Uterus (tissue), 4 donors: Measurements from ENCODE around the gene BMERB1. TPM values are rescaled to one million over a fixed set of nuclear protein-coding genes. Genes with fewer than 3 reads are reported as not detected.

ENCODE experiments used
- DNase-seq, 2 donors: peaks; one replicate each; pipeline ENCODE4 v3.0.0-alpha.2; 2019 to 2020
- H3K27ac ChIP-seq, 2 donors: fragments of 200-600 bp; sonication (generic); 1 replicate in 1 of 2; 2 replicates in 1 of 2; pipeline ENCODE4 v1.5.1; 2016 to 2018
- H3K27me3 ChIP-seq, 2 donors: fragments of 200-600 bp; sonication (generic); one replicate each; pipeline ENCODE4 v1.5.1; 2018 to 2019; ENCODE audit warnings: control low read depth in 1 of 2
- H3K36me3 ChIP-seq, 2 donors: fragments of 200-600 bp; sonication (generic); one replicate each; pipeline ENCODE4 v1.5.1; 2019; ENCODE audit warnings: control low read depth in 1 of 2
- H3K4me1 ChIP-seq, 2 donors: fragments of 200-600 bp; sonication (generic); one replicate each; pipeline ENCODE4 v1.5.1; 2018 to 2019; ENCODE audit warnings: control low read depth in 1 of 2
- H3K4me3 ChIP-seq, 2 donors: fragments of 200-600 bp; sonication (generic); 1 replicate in 1 of 2; 2 replicates in 1 of 2; pipeline ENCODE4 v1.5.1; 2018 to 2019; ENCODE audit warnings: mild to moderate bottlenecking in 1 of 2
- H3K9me3 ChIP-seq, 2 donors: fragments of 200-600 bp; sonication (generic); one replicate each; pipeline ENCODE4 v1.5.1; 2019; ENCODE audit warnings: control low read depth in 1 of 2
- POLR2A ChIP-seq, 2 donors: fragments of 450-650 bp; IDR thresholded peaks; one replicate each; pipeline ENCODE4 v1.6.1; 2016; ENCODE audit warnings: antibody characterized with exemption in 2 of 2, mild to moderate bottlenecking in 1 of 2, moderate library complexity in 1 of 2
- intact Hi-C: fragments of 100-400 bp; cut with DNase I; formaldehyde crosslinking; loops from one replicate; pipeline ENCODE4 v1.15.1; 2023; ENCODE audit warnings: low total_unique reads
- total RNA-seq, 4 donors: library from RNA; depleted of rRNA in 3 of 4; stranded (reverse); fragments of >200 nt in 3 of 4; gene quantifications; one replicate each; pipeline versions ENCODE4 v1.1.0 to v1.2.4, GENCODE V29; 2014 to 2023
- TF ChIP-seq, protein P1 (sequence below), 4 experiments: fragments of 200-600 bp in 2 of 4; fragments of 450-650 bp in 2 of 4; sonication (generic) in 2 of 4; IDR thresholded peaks; one replicate each; pipeline ENCODE4 v1.5.1; 2016 to 2019; ENCODE audit warnings: antibody characterized with exemption in 4 of 4, mild to moderate bottlenecking in 2 of 4, moderate library complexity in 1 of 4
- donor health status: DM: yes; HTN: yes; CAD: no.

BMERB1 gene
- total RNA-seq, 4 donors from 2014 or later = 12.8 to 98.9 (median 39.2) TPM

DNA sequence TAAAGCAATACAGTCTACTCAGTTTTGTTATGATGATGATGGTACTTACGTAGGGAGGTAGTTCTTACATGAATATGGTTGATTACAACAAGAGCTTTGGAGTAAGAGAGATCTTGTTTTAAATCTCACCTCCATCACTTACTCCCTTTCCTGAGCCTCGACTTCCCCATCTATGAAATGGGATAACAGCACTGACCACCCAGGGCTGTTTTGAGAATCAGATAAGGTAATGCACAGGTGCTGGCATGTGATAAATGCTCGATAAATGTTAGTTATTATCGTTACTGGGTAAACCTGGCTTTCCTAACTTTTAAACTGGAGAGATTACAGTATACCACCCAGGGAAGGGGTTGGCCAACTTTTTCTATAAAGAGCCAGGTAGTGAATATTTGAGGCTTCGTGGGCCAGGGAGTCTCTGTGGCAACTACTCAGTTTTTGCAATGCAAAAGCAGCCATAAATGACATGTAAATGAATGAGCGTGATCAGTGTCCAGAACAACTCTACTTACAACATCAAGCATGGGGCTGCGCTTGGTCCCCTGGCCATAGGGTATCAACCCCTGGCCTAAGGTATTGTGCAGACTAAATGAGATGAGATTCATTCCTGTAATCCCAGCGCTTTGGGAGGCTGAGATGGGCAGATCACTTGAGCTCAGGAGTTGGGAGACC, 73.7 kb downstream of the BMERB1 start:
- Histone ChIP-seq H3K27me3 (no peaks in the 10 kb centered on the region), H3K27ac (peak overlapping the region; percentile 28 to 57), H3K4me1 (peaks cover 0 to 7% of the 10 kb centered on the region in 2 donors), H3K36me3 (no peaks in the 10 kb centered on the region), H3K9me3 (no peaks in the 10 kb centered on the region), H3K4me3 (no peak overlapping the region)
- TF ChIP-seq, protein P1, sequence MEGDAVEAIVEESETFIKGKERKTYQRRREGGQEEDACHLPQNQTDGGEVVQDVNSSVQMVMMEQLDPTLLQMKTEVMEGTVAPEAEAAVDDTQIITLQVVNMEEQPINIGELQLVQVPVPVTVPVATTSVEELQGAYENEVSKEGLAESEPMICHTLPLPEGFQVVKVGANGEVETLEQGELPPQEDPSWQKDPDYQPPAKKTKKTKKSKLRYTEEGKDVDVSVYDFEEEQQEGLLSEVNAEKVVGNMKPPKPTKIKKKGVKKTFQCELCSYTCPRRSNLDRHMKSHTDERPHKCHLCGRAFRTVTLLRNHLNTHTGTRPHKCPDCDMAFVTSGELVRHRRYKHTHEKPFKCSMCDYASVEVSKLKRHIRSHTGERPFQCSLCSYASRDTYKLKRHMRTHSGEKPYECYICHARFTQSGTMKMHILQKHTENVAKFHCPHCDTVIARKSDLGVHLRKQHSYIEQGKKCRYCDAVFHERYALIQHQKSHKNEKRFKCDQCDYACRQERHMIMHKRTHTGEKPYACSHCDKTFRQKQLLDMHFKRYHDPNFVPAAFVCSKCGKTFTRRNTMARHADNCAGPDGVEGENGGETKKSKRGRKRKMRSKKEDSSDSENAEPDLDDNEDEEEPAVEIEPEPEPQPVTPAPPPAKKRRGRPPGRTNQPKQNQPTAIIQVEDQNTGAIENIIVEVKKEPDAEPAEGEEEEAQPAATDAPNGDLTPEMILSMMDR (IDR thresholded peaks at IDR 0.05) = no peak
- no peak for TF ChIP-seq POLR2A (IDR thresholded peaks at IDR 0.05)
- intact Hi-C loops = no loop called here
- no peak for DNase-seq

DNA sequence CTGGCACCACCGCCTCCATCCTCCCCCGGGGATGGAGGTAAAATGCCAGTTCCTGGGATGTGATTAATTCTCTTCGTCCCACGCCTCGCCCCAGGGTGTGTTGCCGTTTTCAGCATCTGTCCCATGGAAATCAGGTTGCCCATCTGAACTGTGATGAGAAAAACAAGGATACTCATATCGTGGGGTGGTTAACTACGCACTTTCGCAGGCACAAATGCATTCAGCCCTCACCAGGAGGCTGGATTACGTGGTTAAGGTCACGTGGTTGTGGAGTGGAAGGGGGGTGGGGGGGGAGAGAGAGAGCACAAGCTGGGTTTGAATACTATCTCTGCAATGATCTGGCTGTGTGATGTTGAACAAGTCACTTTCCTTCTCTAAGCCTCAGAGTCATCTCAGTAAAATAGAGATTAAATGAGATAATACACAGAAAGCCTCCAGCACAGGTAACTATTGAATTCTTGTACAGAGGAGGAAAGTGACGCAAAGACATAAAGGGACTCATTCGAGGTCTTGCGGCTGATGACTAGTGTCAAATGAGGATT, 74.7 kb downstream of the BMERB1 start:
- intact Hi-C loops = no loop called here

DNA sequence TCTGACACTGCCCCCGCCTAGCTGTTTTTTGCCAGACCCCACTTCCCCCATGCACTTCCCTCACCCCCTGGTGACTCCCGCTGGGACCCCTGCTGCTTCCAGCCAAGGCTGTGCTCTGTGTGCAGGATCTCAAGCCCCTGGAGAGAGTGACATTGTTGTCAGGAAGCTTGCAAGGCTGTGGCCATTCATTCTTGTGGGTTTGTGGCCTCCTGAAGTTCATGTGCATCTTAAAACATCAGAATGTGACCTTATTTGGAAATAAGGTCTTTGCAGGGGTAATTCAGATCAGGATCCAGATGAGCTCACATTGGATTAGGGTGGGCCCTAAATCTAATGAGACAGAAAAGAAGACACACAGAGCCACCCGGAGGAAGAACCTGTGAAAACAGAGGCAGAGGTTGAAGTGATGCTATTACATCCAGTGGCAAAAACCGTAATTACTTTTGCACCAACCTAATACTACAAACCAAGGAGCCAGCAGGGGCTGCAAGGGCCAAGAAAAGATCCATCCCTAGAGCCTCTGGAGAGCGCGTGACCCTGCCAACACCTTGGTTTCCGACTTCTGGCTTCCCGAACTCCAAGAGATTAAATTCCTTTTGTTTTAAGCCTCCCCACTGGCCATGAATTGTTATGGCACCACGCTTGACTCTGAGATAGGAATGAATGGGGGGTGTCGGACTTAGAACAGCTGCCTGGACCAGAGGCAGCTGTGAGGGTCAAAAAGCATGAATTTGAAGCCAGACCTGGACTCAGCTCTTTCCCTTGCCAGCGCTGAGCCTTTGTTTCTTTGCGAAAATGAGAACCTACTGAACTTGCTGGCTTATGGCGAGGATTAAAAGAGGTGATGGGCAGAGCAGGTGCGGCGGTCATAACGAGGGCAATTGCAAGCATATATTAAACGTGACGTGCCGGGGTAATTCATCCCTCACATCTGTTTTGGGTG, 75.5 kb downstream of the BMERB1 start:
- no peak for DNase-seq
- intact Hi-C loops = no loop called here
- H3K27ac ChIP-seq = no peak overlapping the region

More for the DNA sequence above, 74.7 kb downstream of the BMERB1 start:
- Histone ChIP-seq H3K4me3 (no peak overlapping the region), H3K27me3 (no peaks in the 10 kb centered on the region), H3K9me3 (no peaks in the 10 kb centered on the region), H3K27ac (no peak overlapping the region), H3K36me3 (no peaks in the 10 kb centered on the region), H3K4me1 (peaks cover 0 to 7% of the 10 kb centered on the region in 2 donors)
- TF ChIP-seq POLR2A (IDR thresholded peaks at IDR 0.05) = no peak
- TF ChIP-seq, protein P1 (IDR thresholded peaks at IDR 0.05) = no peak
- DNase-seq = no peak

DNA sequence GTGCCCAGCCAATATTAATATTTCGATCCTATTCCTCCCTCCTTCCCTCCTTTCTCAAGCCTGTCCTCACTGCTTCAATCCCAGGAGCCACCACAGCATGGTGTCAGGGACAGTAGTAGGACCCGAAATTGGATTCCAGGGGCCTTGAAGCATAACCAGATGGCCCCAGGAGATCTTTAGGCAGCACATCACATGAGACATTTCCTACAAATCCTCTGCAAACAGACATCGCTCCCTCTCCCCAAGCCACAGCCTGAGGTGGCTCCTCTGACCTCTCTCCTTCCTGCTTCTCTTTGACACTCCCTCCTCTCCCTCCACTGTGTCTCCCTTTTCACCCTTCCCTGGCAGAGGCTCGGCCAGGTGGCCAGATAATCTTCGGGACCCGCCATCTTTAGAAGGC, 76.6 kb downstream of the BMERB1 start:
- no peak for TF ChIP-seq POLR2A (IDR thresholded peaks at IDR 0.05)
- TF ChIP-seq, protein P1 (IDR thresholded peaks at IDR 0.05) = no peak
- H3K36me3 ChIP-seq = no peaks in the 10 kb centered on the region
- H3K27ac ChIP-seq = no peak overlapping the region
- intact Hi-C loops = no loop called here
- no peaks in the 10 kb centered on the region for H3K9me3 ChIP-seq
- no peak for DNase-seq
- no peaks in the 10 kb centered on the region for H3K27me3 ChIP-seq
- peaks cover 0 to 7% of the 10 kb centered on the region in 2 donors for H3K4me1 ChIP-seq
- H3K4me3 ChIP-seq = no peak overlapping the region

More for the DNA sequence above, 75.5 kb downstream of the BMERB1 start:
- Histone ChIP-seq H3K4me3 (no peak overlapping the region), H3K9me3 (no peaks in the 10 kb centered on the region), H3K4me1 (peaks cover 0 to 7% of the 10 kb centered on the region in 2 donors), H3K36me3 (no peaks in the 10 kb centered on the region), H3K27me3 (no peaks in the 10 kb centered on the region)
- TF ChIP-seq, protein P1 (IDR thresholded peaks at IDR 0.05) = no peak
- no peak for TF ChIP-seq POLR2A (IDR thresholded peaks at IDR 0.05)
